Suprapubic skin (tissue), 3 donors: Measurements from ENCODE around the gene BTRC.

Experiments
- POLR2AphosphoS5 ChIP-seq, 3 donors: sonication (generic); formaldehyde crosslinking; IDR thresholded peaks; one replicate each; pipeline ENCODE4 v1.6.1; 2017; ENCODE audit warnings: antibody characterized with exemption in 3 of 3
- TF ChIP-seq, protein P1 (sequence below), 2 donors: fragments of 200-600 bp in 1 of 2; fragments of 450-650 bp in 1 of 2; sonication (generic) in 1 of 2; IDR thresholded peaks; one replicate each; pipeline ENCODE4 v1.5.1; 2016 to 2019; ENCODE audit warnings: antibody characterized with exemption in 2 of 2, mild to moderate bottlenecking in 1 of 2, moderate library complexity in 1 of 2

DNA sequence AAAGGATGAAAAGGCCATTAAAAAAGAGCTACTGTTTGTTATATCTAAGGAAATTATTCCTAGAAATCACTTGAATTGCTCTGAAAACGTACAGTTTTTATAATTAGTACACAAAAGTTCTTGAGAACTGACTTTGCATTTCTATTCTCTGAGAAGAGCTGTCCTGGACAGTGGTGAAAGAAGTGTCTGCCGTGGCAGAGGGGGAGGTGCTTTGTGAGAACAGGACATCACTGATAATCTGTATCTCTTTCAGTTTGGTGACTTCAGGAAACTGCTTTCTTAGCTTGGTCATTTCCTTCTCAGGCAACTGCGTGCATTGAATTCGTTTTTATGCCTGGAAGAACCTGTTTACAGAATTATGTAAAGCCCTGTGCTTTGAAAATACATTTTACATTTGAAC lies 182.0 kb downstream of the BTRC start:
- TF ChIP-seq, protein P1, sequence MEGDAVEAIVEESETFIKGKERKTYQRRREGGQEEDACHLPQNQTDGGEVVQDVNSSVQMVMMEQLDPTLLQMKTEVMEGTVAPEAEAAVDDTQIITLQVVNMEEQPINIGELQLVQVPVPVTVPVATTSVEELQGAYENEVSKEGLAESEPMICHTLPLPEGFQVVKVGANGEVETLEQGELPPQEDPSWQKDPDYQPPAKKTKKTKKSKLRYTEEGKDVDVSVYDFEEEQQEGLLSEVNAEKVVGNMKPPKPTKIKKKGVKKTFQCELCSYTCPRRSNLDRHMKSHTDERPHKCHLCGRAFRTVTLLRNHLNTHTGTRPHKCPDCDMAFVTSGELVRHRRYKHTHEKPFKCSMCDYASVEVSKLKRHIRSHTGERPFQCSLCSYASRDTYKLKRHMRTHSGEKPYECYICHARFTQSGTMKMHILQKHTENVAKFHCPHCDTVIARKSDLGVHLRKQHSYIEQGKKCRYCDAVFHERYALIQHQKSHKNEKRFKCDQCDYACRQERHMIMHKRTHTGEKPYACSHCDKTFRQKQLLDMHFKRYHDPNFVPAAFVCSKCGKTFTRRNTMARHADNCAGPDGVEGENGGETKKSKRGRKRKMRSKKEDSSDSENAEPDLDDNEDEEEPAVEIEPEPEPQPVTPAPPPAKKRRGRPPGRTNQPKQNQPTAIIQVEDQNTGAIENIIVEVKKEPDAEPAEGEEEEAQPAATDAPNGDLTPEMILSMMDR (IDR thresholded peaks at IDR 0.05): no peak
- no peak for TF ChIP-seq POLR2AphosphoS5 (IDR thresholded peaks at IDR 0.05)
